Measurements from ENCODE around the gene STING1. TPM values are rescaled to one million over a fixed set of nuclear protein-coding genes. Genes with fewer than 3 reads are reported as not detected.

The STING1 gene
- total and polyA plus RNA-seq, 2 of the 13 experiments (the other 11 are each of a cell fraction or from before 2014, with no cell fraction given): 1.3 to 4.4 TPM

GRCh38 chr5:139435676-139436075 is 46.9 kb downstream of the STING1 start (continued):
- TF ChIP-seq ZGPAT (CRISPR knock-in tag; IDR thresholded peaks at IDR 0.05): no peak
- TF ChIP-seq ZNF691 (CRISPR knock-in tag; IDR thresholded peaks at IDR 0.05; ENCODE audit: borderline replicate concordance, low read depth): no peak
- TF ChIP-seq SIN3A (IDR thresholded peaks at IDR 0.05; ENCODE audit: borderline replicate concordance, low read depth, low read length): no peak
- TF ChIP-seq MEF2D (CRISPR knock-in tag; IDR thresholded peaks at IDR 0.05): no peak

GRCh38 chr5:139431706-139432105 is 50.9 kb downstream of the STING1 start:
- intact Hi-C loops (cut with micrococcal nuclease; ENCODE audit: unreplicated experiment) (loop anchor here (10.0 kb wide), 1 partner anchor 313 kb away; no protein-coding TSS in a partner anchor), in situ Hi-C loops (cut with HindIII; ENCODE audit: extremely low pct_ligation_motif_present, low pct_unique_long_range_greater_than_20kb) (no loop called here)
- H3K9ac ChIP-seq (ENCODE audit: insufficient read depth, low read depth, low read length): no peak overlapping the region
- H4K20me1 ChIP-seq (ENCODE audit: insufficient read depth, low read length): no peaks in the 10 kb centered on the region
- H3K79me2 ChIP-seq (ENCODE audit: insufficient read depth, low read length): no peaks in the 10 kb centered on the region
- H3K9me3 ChIP-seq (ENCODE audit: low read length): no peaks in the 10 kb centered on the region
- H3K4me3 ChIP-seq (replicated peaks in 1 of 3; ENCODE audit: insufficient read depth in 1 of 3, low read depth in 2 of 3, low read length in 3 of 3): no peak overlapping the region
- TF ChIP-seq IRF2 (CRISPR knock-in tag; IDR thresholded peaks at IDR 0.05) (no peak), SUZ12 (IDR thresholded peaks at IDR 0.05; ENCODE audit: low read depth, low read length) (no peak), MYC (CRISPR knock-in tag; IDR thresholded peaks at IDR 0.05; ENCODE audit: borderline replicate concordance) (no peak)
- H2AFZ ChIP-seq (ENCODE audit: low read length): no peak overlapping the region
- ChIA-PET POLR2A (no interaction called here), CTCF (ENCODE audit: low intra/inter-chr PET ratio, low total read pairs) (no interaction called here)
- no TSS peak for BruUV-seq (replicated peaks)
- no peaks in the 10 kb centered on the region for H3K4me1 ChIP-seq (ENCODE audit: insufficient read depth, low read length)
- WGBS (ENCODE audit: low lambda C conversion rate): 88% methylated on average over 1 of the region's 1 CpG
- DNase-seq (ENCODE audit: low spot score): no peak
- no peak overlapping the region for H3K4me2 ChIP-seq (ENCODE audit: low read depth, low read length)
- no peak for FAIRE-seq
- no peak for ATAC-seq
- H3K27ac ChIP-seq (ENCODE audit: extremely low read length, insufficient read depth, low read length): no peak overlapping the region
- H3K36me3 ChIP-seq (replicated peaks in 1 of 2; ENCODE audit: control insufficient read depth in 1 of 2, insufficient read depth in 2 of 2, low read length in 2 of 2): no peaks in the 10 kb centered on the region
- H3K27me3 ChIP-seq (ENCODE audit: control insufficient read depth in 1 of 2, insufficient read depth in 2 of 2, low read length in 2 of 2): no peaks in the 10 kb centered on the region

All from HepG2 (cell line).